ENCODE measurements around the gene PIGO.

Gene PIGO

DNA sequence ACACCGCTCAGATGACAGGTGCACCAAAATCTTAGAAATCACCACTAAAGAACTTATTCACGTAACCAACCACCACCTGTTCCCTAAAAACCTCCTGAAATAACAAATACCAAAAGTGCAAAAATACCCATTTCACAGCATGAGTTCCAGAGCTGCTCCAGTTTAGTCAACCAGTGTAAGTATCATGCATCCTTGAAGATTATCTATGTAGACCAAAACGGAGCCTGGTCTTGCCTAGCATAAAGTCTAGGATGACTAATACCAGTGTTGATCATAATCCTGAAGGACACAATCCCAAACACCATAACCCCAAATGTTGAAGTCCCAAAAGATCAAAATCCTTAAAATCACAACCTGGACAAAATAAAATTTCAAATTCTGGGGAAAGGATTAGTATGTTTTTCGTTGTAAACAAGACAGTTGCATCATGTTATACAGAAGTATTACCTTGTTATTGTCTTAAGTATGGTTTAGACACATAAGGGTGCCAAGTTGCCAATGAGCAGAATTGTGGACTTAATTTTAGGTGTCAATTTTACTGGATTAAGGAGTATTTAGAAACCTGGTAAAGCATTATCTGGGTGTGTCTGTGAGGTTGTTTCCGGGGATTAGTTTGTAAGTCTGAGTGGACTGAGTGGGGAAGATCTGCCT lies 42.1 kb downstream of the PIGO start:
- TF ChIP-seq ZC3H10 (CRISPR knock-in tag; IDR thresholded peaks at IDR 0.05): no peak
- no peak for TF ChIP-seq TOX (CRISPR knock-in tag; IDR thresholded peaks at IDR 0.05; ENCODE audit: borderline replicate concordance)
- TF ChIP-seq ZFP30 (CRISPR knock-in tag; IDR thresholded peaks at IDR 0.05): no peak
- no peak for TF ChIP-seq ESRRG (CRISPR knock-in tag; IDR thresholded peaks at IDR 0.05)
- TF ChIP-seq, protein P1, sequence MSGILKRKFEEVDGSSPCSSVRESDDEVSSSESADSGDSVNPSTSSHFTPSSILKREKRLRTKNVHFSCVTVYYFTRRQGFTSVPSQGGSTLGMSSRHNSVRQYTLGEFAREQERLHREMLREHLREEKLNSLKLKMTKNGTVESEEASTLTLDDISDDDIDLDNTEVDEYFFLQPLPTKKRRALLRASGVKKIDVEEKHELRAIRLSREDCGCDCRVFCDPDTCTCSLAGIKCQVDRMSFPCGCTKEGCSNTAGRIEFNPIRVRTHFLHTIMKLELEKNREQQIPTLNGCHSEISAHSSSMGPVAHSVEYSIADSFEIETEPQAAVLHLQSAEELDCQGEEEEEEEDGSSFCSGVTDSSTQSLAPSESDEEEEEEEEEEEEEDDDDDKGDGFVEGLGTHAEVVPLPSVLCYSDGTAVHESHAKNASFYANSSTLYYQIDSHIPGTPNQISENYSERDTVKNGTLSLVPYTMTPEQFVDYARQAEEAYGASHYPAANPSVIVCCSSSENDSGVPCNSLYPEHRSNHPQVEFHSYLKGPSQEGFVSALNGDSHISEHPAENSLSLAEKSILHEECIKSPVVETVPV (CRISPR knock-in tag; IDR thresholded peaks at IDR 0.05): no peak
- TF ChIP-seq ZFP3 (CRISPR knock-in tag; IDR thresholded peaks at IDR 0.05): no peak
- no peak for TF ChIP-seq ZNF70 (CRISPR knock-in tag; IDR thresholded peaks at IDR 0.05)
- TF ChIP-seq, protein P2, sequence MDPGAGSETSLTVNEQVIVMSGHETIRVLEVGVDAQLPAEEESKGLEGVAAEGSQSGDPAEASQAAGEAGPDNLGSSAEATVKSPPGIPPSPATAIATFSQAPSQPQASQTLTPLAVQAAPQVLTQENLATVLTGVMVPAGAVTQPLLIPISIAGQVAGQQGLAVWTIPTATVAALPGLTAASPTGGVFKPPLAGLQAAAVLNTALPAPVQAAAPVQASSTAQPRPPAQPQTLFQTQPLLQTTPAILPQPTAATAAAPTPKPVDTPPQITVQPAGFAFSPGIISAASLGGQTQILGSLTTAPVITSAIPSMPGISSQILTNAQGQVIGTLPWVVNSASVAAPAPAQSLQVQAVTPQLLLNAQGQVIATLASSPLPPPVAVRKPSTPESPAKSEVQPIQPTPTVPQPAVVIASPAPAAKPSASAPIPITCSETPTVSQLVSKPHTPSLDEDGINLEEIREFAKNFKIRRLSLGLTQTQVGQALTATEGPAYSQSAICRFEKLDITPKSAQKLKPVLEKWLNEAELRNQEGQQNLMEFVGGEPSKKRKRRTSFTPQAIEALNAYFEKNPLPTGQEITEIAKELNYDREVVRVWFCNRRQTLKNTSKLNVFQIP (CRISPR knock-in tag; IDR thresholded peaks at IDR 0.05; ENCODE audit: borderline replicate concordance, low read depth): no peak
- TF ChIP-seq ARNTL (CRISPR knock-in tag; IDR thresholded peaks at IDR 0.05; ENCODE audit: borderline replicate concordance, low read depth): no peak
- TF ChIP-seq, protein P3, sequence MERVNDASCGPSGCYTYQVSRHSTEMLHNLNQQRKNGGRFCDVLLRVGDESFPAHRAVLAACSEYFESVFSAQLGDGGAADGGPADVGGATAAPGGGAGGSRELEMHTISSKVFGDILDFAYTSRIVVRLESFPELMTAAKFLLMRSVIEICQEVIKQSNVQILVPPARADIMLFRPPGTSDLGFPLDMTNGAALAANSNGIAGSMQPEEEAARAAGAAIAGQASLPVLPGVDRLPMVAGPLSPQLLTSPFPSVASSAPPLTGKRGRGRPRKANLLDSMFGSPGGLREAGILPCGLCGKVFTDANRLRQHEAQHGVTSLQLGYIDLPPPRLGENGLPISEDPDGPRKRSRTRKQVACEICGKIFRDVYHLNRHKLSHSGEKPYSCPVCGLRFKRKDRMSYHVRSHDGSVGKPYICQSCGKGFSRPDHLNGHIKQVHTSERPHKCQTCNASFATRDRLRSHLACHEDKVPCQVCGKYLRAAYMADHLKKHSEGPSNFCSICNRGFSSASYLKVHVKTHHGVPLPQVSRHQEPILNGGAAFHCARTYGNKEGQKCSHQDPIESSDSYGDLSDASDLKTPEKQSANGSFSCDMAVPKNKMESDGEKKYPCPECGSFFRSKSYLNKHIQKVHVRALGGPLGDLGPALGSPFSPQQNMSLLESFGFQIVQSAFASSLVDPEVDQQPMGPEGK (CRISPR knock-in tag; IDR thresholded peaks at IDR 0.05; ENCODE audit: borderline replicate concordance): no peak
- no peak for TF ChIP-seq ZNF8 (CRISPR knock-in tag; IDR thresholded peaks at IDR 0.05)
- ATAC-seq: no peak

DNA sequence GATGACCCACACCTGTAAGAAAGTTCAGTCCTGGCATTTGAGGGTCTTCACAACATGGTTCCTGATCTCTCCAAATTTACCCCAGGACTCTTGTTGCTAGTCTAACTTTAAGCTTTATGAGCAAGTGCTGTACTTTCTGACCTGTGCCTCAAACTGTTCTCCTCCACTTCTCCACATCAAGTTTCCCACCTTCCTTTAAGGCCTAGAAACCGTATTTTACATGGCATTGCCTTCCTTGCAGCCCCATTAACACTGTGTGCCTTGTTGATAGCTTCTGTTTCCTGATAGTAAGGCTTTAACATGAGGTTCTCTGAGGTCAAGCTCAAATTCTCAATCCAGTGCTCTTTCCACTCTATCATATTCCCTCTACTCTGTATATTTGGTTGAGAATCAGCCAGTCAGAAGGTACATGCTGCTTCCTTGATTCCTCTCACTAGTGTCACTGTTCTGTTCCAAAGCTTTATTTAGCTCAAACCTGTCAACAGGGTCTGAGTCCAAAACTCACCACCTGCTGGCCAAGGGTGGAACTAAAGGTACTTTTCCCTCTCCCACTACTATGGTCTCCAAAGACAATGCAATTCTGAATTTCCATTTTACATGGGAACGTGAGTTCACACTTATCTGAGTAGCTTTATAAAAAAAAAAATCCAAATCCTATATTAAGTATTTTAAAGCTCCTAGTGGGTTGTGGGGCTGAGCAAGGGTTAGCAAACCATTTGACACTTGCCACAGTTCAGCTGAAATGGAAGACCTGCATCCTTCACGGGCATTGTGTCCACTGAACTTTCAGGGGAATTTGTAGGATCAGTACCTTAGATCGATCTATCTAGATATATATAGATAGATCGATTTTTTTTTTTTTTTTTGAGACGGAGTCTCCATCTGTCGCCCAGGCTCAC lies 45.1 kb downstream of the PIGO start:
- no peak for TF ChIP-seq ZFP3 (CRISPR knock-in tag; IDR thresholded peaks at IDR 0.05)
- TF ChIP-seq ZNF565 (CRISPR knock-in tag; conservative IDR thresholded peaks at IDR 0.05; ENCODE audit: low read depth): no peak
- TF ChIP-seq, protein P4, sequence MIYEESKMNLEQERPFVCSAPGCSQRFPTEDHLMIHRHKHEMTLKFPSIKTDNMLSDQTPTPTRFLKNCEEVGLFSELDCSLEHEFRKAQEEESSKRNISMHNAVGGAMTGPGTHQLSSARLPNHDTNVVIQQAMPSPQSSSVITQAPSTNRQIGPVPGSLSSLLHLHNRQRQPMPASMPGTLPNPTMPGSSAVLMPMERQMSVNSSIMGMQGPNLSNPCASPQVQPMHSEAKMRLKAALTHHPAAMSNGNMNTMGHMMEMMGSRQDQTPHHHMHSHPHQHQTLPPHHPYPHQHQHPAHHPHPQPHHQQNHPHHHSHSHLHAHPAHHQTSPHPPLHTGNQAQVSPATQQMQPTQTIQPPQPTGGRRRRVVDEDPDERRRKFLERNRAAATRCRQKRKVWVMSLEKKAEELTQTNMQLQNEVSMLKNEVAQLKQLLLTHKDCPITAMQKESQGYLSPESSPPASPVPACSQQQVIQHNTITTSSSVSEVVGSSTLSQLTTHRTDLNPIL (CRISPR knock-in tag; IDR thresholded peaks at IDR 0.05; ENCODE audit: low read depth): no peak
- TF ChIP-seq ISL1 (CRISPR knock-in tag; IDR thresholded peaks at IDR 0.05): no peak
- TF ChIP-seq OSR1 (CRISPR knock-in tag; IDR thresholded peaks at IDR 0.05): no peak
- TF ChIP-seq ARNTL (CRISPR knock-in tag; IDR thresholded peaks at IDR 0.05; ENCODE audit: borderline replicate concordance, low read depth): no peak
- TF ChIP-seq BACH2 (CRISPR knock-in tag; IDR thresholded peaks at IDR 0.05; ENCODE audit: borderline replicate concordance): no peak
- no peak for TF ChIP-seq SNAI2 (CRISPR knock-in tag; IDR thresholded peaks at IDR 0.05)
- TF ChIP-seq, protein P2 (CRISPR knock-in tag; IDR thresholded peaks at IDR 0.05; ENCODE audit: borderline replicate concordance, low read depth): no peak
- ATAC-seq: peak; percentile 78

DNA sequence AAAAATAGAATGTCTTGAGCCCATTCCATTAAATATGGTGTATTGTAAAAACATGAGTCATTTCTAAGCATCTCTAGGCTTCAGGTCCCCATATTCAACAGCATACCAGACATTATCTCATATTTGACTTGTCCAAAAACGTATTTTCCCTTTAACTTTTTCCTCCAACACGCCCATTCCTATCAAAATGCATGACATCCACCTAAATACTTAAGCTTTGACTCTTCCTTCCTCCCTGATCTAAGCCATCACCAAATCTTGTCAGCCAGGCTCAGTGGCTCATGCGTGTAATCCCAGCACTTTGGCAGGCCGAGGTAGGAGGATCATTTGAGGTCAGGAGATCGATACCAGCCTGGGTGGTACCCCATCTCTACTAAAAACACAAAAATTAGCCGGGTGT lies 47.9 kb downstream of the PIGO start:
- TF ChIP-seq, protein P5, sequence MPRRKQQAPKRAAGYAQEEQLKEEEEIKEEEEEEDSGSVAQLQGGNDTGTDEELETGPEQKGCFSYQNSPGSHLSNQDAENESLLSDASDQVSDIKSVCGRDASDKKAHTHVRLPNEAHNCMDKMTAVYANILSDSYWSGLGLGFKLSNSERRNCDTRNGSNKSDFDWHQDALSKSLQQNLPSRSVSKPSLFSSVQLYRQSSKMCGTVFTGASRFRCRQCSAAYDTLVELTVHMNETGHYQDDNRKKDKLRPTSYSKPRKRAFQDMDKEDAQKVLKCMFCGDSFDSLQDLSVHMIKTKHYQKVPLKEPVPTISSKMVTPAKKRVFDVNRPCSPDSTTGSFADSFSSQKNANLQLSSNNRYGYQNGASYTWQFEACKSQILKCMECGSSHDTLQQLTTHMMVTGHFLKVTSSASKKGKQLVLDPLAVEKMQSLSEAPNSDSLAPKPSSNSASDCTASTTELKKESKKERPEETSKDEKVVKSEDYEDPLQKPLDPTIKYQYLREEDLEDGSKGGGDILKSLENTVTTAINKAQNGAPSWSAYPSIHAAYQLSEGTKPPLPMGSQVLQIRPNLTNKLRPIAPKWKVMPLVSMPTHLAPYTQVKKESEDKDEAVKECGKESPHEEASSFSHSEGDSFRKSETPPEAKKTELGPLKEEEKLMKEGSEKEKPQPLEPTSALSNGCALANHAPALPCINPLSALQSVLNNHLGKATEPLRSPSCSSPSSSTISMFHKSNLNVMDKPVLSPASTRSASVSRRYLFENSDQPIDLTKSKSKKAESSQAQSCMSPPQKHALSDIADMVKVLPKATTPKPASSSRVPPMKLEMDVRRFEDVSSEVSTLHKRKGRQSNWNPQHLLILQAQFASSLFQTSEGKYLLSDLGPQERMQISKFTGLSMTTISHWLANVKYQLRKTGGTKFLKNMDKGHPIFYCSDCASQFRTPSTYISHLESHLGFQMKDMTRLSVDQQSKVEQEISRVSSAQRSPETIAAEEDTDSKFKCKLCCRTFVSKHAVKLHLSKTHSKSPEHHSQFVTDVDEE (CRISPR knock-in tag; IDR thresholded peaks at IDR 0.05): no peak
- TF ChIP-seq TCF4 (CRISPR knock-in tag; IDR thresholded peaks at IDR 0.05; ENCODE audit: borderline replicate concordance): no peak
- no peak for TF ChIP-seq GLIS3 (CRISPR knock-in tag; IDR thresholded peaks at IDR 0.05)
- TF ChIP-seq ZNF565 (CRISPR knock-in tag; conservative IDR thresholded peaks at IDR 0.05; ENCODE audit: low read depth): no peak
- no peak for TF ChIP-seq ZC3H10 (CRISPR knock-in tag; IDR thresholded peaks at IDR 0.05)
- TF ChIP-seq ESRRG (CRISPR knock-in tag; IDR thresholded peaks at IDR 0.05): no peak
- no peak for TF ChIP-seq PPARA (CRISPR knock-in tag; IDR thresholded peaks at IDR 0.05; ENCODE audit: borderline replicate concordance)
- no peak for ATAC-seq
